Stimulated activated CD8-positive, alpha-beta memory T cell treated with anti-CD3 and anti-CD28 coated beads, Interleukin-4, amount 100 ng/mL, for 24 hours (primary cell): ENCODE measurements around the gene SCGN.
"Not testable (repeated sequence)": the region's sequence is repeated elsewhere in the genome, so short reads cannot be mapped to it uniquely, and the experiment has no call there.

ENCODE experiments used
- DNase-seq: peaks from one replicate; pipeline ENCODE4 v3.0.0-alpha.2; 2020; ENCODE audit warnings: low read depth

Gene SCGN

DNA sequence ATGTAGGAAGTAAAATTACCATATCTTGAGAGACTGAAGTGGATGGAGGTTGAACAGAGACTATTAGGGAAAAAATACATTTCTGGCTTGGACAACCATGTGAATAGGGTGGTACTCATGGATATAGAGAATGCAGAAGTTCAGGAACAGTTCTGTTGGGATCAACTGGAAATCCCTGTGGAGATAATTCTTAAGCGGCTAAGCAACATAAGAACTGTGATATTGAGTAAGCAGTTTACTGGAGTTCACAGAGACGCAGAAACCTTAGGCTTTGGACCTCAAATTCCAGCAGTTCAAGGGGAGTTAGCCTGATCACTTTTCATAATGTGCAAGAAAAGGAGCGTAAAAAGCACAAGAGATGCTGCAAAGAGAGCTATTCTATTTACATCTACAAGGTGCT, 78.9 kb downstream of the SCGN start:
- no peak for DNase-seq

DNA sequence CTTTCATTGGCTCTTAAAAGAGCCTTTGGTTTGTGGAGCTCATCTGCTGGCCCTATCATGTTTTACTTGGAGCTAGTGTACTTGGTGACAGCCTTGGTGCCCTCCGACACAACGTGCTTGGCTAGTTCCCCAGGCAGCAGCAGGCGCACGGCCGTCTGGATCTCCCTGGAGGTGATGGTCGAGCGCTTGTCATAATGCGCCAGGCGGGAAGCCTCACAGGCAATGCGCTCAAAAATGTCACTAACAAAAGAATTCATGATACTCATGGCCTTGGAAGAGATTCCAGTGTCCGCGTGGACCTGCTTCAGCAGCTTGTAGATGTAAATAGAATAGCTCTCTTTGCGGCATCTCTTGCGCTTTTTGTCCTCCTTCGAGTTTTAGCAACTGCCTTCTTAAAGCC, 79.7 kb downstream of the SCGN start:
- no peak for DNase-seq

DNA sequence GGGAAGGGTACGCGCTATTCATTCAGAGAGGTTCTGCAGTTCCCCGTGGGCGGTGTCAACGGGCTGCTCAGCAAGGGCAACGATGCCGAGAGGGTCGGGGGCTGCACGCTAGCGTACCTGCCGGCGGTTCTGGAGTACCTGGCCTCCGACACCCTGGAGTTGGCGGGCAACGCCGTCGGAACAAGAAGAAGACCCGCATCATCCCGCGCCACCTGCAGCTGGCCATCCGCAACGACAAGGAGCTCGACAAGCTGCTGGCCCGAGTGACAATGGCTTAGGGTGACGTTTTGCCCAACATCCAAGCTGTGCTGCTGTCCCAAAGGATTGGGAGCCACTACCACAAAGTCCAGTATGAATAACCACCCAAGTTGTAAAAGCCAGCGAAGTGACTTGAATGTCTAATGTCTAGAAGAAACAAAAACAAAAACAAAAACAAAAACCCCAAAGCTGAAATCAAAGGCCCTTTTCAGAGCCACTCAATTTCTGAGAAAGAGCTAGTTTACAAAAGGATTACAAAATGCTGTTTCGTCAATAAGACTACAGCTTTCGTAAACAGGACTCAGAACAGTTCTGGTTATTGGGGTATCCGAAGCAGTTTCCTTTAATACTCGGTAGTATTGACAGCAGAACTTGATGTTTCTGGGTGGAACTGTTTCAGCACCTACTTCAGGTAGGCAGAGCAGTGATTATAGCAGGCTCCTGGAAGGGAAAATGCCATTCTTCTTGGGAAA, 80.6 kb downstream of the SCGN start:
- no peak for DNase-seq

DNA sequence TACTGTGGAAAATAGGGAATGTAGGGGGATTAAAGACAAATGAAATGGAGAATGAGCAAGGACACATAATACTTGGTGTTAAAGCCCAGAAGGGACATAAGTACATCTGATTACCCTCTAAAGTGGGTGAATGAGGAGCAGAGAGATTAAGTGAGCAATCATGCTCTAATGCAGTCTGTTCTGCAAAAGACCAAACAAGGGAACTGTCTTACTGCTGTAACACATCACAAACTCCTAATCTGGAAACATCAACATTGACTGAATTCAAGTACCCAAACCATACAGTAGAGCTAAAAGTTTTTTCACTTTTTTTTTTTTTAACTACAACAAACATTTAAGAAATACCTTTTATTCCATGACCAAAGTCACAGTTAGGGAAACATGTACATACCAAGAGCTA, 83.2 kb downstream of the SCGN start:
- DNase-seq, result no peak

DNA sequence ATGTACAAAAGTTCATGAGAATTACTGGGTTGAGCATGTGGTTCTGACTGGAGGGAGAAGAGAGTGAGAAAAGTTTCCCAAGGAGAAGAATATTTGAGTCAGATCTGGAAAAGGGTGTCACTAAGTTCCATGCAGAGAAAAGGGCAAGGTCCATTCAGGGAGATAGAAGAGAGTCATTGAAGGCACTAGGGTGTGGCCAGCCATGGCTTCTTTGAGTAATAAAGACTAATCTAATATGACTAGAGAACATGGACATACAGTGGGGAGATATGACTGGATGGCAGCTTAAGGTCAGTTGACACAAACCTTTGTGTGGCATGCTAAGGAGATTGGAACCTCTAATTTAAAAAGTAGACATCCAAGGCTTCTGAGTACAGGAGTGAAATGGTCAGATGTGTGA, 91.9 kb downstream of the SCGN start:
- no peak for DNase-seq

DNA sequence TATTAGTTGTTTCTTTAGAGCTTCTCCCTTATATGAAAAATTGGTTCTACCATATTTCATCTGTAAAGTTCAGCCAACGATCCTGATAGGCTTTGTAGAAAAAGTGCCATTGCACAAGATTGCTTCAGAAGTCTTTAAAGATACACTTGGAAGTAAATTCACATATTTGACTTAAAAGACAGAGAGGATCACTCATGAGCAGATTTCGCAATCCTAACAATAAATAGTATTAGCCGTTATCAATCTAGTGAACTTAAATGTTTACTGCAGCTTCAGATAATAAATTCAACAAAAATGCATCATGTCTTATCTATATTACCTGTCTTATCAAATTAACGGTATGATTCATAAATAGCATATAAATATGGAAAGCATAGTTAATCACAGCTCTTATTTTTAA, 93.8 kb downstream of the SCGN start:
- DNase-seq, result no peak

DNA sequence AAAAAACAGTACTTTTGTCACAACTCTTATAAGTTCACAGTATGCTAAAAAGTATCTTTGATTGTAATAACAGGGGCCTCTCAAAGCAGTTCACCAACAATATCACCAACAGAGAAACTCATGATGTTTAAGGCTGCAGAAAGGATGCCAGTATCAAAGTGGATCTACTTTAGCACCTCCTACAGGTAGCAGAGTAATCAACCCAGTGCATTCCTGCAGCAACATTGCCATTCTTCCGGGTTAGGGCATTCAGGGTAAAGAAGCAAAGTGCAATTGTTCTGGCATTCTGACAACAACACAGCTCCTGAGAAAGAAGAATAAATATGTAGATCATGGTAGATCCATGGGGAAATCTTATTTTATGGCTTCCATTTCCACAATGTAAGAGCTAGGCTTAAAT, 95.0 kb downstream of the SCGN start:
- no peak for DNase-seq

DNA sequence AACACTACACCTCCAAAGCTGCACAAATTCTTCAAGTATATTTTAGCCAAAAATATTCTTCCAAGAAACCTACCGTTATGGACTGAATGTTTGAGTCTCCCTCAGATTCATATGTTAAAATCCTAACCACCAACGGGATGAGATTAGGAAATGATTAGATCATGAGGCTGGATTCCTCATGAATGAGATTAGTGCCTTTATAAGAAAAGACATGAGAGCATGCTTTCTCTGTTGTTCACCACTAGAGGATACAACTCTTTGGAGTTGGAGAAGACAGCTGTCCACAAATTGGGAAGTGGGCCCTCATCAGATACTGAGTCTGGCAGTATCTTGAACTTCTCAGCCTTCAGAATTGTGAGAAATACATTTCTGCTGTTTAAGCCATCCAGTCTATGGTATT, 95.5 kb downstream of the SCGN start:
- DNase-seq, result no peak

DNA sequence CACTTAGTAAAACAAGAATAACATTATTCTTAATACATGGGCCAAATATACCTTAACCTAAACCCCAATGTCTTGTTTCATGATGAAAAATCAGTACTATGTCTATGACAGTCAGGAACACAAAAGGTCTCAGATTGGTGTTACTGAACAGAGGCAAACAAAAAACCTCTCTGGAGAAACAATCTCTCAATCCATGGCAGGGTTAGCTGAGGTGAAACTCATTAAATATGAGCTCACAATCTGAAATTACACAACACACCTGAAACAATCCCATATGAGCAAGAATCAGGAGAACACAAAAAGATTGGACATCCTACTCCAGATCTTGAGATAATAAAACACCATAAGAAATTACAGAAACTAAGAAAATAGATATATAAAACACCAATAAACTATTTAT, 96.0 kb downstream of the SCGN start:
- no peak for DNase-seq

DNA sequence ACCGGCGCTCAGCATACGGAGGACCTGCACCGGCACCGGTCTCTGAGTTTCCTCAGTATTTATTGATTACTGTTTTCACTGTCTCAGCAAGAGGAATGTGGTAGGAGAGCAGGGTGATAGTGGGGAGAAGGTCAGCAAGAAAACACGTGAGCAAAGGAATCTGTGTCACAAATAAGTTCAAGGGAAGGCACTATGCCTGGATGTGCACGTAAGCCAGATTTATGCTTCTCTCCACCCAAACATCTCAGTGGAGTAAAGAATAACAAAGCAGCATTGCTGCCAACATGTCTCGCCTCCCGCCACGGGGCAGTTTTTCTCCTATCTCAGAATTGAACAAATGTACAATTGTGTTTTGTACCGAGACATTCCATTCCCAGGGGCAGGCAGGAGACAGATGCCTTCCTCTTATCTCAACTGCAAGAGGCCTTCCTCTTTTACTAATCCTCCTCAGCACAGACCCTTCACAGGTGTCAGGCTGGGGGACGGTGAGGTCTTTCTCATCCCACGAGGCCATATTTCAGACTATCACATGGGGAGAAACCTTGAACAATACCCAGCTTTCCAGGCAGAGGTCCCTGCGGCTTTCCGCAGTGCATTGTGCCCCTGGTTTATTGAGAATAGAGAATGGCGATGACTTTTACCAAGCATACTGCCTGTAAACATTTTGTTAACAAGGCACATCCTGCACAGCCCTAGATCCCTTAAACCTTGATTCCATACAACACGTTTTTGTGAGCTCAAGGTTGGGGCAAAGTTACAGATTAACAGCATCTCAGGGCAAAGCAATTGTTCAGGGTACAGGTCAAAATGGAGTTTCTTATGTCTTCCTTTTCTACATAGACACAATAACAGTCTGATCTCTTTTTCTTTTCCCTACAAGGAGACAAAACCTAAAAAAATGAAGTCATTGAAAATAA, 96.8 kb downstream of the SCGN start:
- DNase-seq, result not testable (repeated sequence)

DNA sequence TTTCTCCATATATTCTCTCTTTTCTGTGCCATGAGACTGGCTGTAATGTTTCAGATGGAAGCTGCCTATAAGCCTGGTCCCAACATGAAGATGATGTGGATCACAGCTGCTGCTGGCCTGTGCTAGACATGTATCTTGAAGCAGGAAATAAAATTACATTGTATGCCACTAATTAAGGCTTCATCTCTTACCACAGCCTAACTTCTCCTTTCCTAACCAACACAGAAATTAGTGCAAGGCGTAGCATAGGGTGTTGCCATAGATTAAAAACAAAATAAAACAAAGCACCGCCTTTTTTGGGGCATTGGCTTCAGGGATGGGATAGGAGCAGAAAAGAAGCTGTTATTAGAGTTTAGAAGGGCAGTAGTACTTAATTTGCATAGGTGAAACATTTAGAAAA, 97.8 kb downstream of the SCGN start:
- DNase-seq, result no peak

DNA sequence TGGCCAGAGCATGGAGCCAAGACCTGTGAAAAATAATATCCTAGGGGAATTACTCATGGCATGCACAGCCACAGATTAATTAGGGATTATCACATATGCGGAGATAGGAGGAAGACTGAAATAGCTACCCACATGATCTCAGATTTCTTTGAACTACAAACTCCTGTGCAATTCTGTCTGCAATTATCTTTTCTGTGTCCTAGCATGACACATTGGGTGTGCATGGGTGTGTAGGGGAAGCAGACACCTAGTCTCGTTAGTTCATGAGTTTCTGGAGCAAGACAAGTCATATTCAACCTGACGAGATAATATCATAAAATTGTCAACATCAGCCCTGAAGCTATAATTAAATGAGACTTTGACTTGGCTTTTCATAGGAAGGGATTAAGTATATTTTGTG, 98.9 kb downstream of the SCGN start:
- no peak for DNase-seq
